HepG2 (cell line): Measurements from ENCODE around the gene PIRT. TPM values are rescaled to one million over a fixed set of nuclear protein-coding genes. Genes with fewer than 3 reads are reported as not detected.

Experiments
- ATAC-seq: fragments of 200-7000 bp; cut with Tn5 transposase; 3 replicates; pipeline ENCODE4 v1.9.1; 2020; ENCODE audit warnings: mild to moderate bottlenecking, moderate library complexity
- BruUV-seq: library from RNA; stranded (reverse); fragments of 400-500 nt; replicated peaks from 2 replicates; lab custom pipeline; 2021; lab: Mats Ljungman, UMichigan
- CTCF ChIA-PET: fragments of 300-600 bp; formaldehyde crosslinking; extraction: SDS; loops from one replicate; lab custom pipeline; 2021; ENCODE audit warnings: low total read pairs, inconsistent platforms, low intra/inter-chr PET ratio; lab: Yijun Ruan, JAX
- POLR2A ChIA-PET: fragments of 350-600 bp; sonication (Branson Sonifier 250); formaldehyde crosslinking; loops from one replicate; lab custom pipeline; 2020; ENCODE audit warnings: antibody characterized with exemption, inconsistent platforms; lab: Yijun Ruan, JAX
- DNase-seq: peaks from one replicate; pipeline ENCODE4 v3.0.0-alpha.2; 2015; ENCODE audit warnings: low spot score
- FAIRE-seq: peaks from 3 replicates; lab custom pipeline; 2011; peaks lifted over from hg19 to GRCh38; lab: Jason Lieb, UNC
- H2AFZ ChIP-seq: one replicate; pipeline ENCODE4 v1.6.1; 2011; ENCODE audit warnings: low read length, inconsistent platforms
- H3K27ac ChIP-seq: fragments of 300-600 bp; 3 replicates; pipeline ENCODE4 v1.8.0; 2011; ENCODE audit warnings: mixed run types, mild to moderate bottlenecking, mixed read lengths, low read length, inconsistent platforms; ENCODE audit not compliant: insufficient read depth; ENCODE audit errors: extremely low read length
- H3K27me3 ChIP-seq, 2 experiments: fragments of 200-600 bp in 1 of 2; 2 replicates in 1 of 2; 3 replicates in 1 of 2; pipeline versions ENCODE4 v1.6.0 to v1.8.0; 2011; ENCODE audit warnings: low read length in 2 of 2, mild to moderate bottlenecking in 2 of 2, moderate library complexity in 2 of 2, inconsistent platforms in 1 of 2; ENCODE audit not compliant: insufficient read depth in 2 of 2, control insufficient read depth in 1 of 2
- H3K36me3 ChIP-seq, 2 experiments: fragments of 200-600 bp in 1 of 2; replicated peaks in 1 of 2; 2 replicates in 1 of 2; 3 replicates in 1 of 2; pipeline versions ENCODE4 v1.5.1 to v1.8.0; 2011; ENCODE audit warnings: low read length in 2 of 2, inconsistent platforms in 1 of 2; ENCODE audit not compliant: insufficient read depth in 2 of 2, control insufficient read depth in 1 of 2
- H3K4me1 ChIP-seq: 2 replicates; pipeline ENCODE4 v1.5.1; 2012; ENCODE audit warnings: low read length, inconsistent platforms; ENCODE audit not compliant: insufficient read depth
- H3K4me2 ChIP-seq: 2 replicates; pipeline ENCODE4 v1.6.0; 2011; ENCODE audit warnings: low read depth, low read length, inconsistent platforms
- H3K4me3 ChIP-seq, 3 experiments: fragments of 200-600 bp in 1 of 3; sonication (generic), shearing (Covaris generic) in 1 of 3; replicated peaks in 1 of 3; 2 replicates each; pipeline ENCODE4 v1.5.1; 2011 to 2016; ENCODE audit warnings: low read length in 3 of 3, inconsistent platforms in 2 of 3, low read depth in 2 of 3, mild to moderate bottlenecking in 2 of 3, control low read depth in 1 of 3, mixed read lengths in 1 of 3; ENCODE audit not compliant: insufficient read depth in 1 of 3
- H3K79me2 ChIP-seq: one replicate; pipeline ENCODE4 v1.6.1; 2011; ENCODE audit warnings: low read length, inconsistent platforms; ENCODE audit not compliant: insufficient read depth
- H3K9ac ChIP-seq: 2 replicates; pipeline ENCODE4 v1.6.0; 2011; ENCODE audit warnings: mild to moderate bottlenecking, low read depth, low read length, inconsistent platforms; ENCODE audit not compliant: insufficient read depth
- H3K9me3 ChIP-seq: 2 replicates; pipeline ENCODE4 v1.5.1; 2012; ENCODE audit warnings: mild to moderate bottlenecking, low read length
- H4K20me1 ChIP-seq: 2 replicates; pipeline ENCODE4 v1.6.0; 2011; ENCODE audit warnings: inconsistent platforms, mild to moderate bottlenecking, low read length, moderate library complexity; ENCODE audit not compliant: insufficient read depth
- ATF7-NPFF ChIP-seq: sonication (generic); formaldehyde crosslinking; IDR thresholded peaks from 2 replicates; pipeline ENCODE4 v1.8.1; 2023; ENCODE audit warnings: mild to moderate bottlenecking, low read depth, missing genetic modification reagents, moderate library complexity
- CTCF ChIP-seq: sonication (generic); formaldehyde crosslinking; IDR thresholded peaks from 2 replicates; pipeline ENCODE4 v1.5.0; 2020; ENCODE audit warnings: mild to moderate bottlenecking, missing genetic modification reagents, moderate library complexity
- KLF12 ChIP-seq: sonication (generic); formaldehyde crosslinking; IDR thresholded peaks from 2 replicates; pipeline ENCODE4 v1.4.0; 2020; ENCODE audit warnings: missing genetic modification reagents, borderline replicate concordance
- PATZ1 ChIP-seq: sonication (generic); formaldehyde crosslinking; IDR thresholded peaks from 2 replicates; pipeline ENCODE4 v1.4.0; 2020; ENCODE audit warnings: missing genetic modification reagents
- RAD21 ChIP-seq: fragments of 450-650 bp; formaldehyde crosslinking; IDR thresholded peaks from 2 replicates; pipeline ENCODE4 v1.5.0; 2020; ENCODE audit warnings: mild to moderate bottlenecking
- SMC3 ChIP-seq: IDR thresholded peaks from 2 replicates; pipeline ENCODE4 v1.6.1; 2011; ENCODE audit warnings: low read length, improper control_type of control experiment
- STAG1 ChIP-seq: sonication (generic); formaldehyde crosslinking; IDR thresholded peaks from 2 replicates; pipeline ENCODE4 v1.4.0; 2020; ENCODE audit warnings: missing genetic modification reagents
- TSC22D2 ChIP-seq: sonication (generic); formaldehyde crosslinking; IDR thresholded peaks from 2 replicates; pipeline ENCODE4 v1.5.1; 2020; ENCODE audit warnings: missing genetic modification reagents, mild to moderate bottlenecking, borderline replicate concordance
- ZFP62 ChIP-seq: sonication (generic); formaldehyde crosslinking; IDR thresholded peaks from 2 replicates; pipeline ENCODE4 v1.4.0; 2020; ENCODE audit warnings: missing genetic modification reagents
- ZNF18 ChIP-seq: sonication (generic); formaldehyde crosslinking; IDR thresholded peaks from 2 replicates; pipeline ENCODE4 v1.8.0; 2022; ENCODE audit warnings: mild to moderate bottlenecking, missing genetic modification reagents; ENCODE audit not compliant: insufficient replicate concordance
- ZNF687 ChIP-seq: sonication (generic); formaldehyde crosslinking; IDR thresholded peaks from 2 replicates; pipeline ENCODE4 v1.5.1; 2020; ENCODE audit warnings: mild to moderate bottlenecking, missing genetic modification reagents, moderate library complexity
- WGBS: methylation state at CpG from one replicate; pipeline ENCODE4 v1.1.6; 2017; ENCODE audit warnings: low lambda C conversion rate; 5-methylcytosine and 5-hydroxymethylcytosine counted together
- in situ Hi-C: cut with HindIII; loops from 2 replicates; pipeline ENCODE4 v1.10.0; 2017; ENCODE audit warnings: low pct_unique_long_range_greater_than_20kb; ENCODE audit not compliant: extremely low pct_ligation_motif_present
- intact Hi-C: fragments of 100-400 bp; cut with micrococcal nuclease; formaldehyde crosslinking; loops from one replicate; pipeline ENCODE4 v1.10.0; 2022; ENCODE audit not compliant: unreplicated experiment
- polyA plus RNA-seq, 8 experiments: library from polyadenylated mRNA; depleted of rRNA in 3 of 8; stranded (reverse) in 7 of 8; unstranded in 1 of 8; fragments of >200 nt; fragmentation: Illumina TruSeq in 4 of 8; extraction: Trizol in 4 of 8; gene quantifications; 2 replicates each; pipeline versions ENCODE4 v1.2.1 to v1.2.3, GENCODE V29; 2011 to 2016; ENCODE audit warnings: low read depth in 4 of 8, missing spikeins in 1 of 8, mixed read lengths in 1 of 8; ENCODE audit not compliant: insufficient read depth in 1 of 8
- total RNA-seq, 5 experiments: library from RNA; depleted of rRNA; stranded (reverse); fragments of >200 nt; fragmentation: Illumina TruSeq; extraction: Trizol; gene quantifications; 2 replicates each; pipeline ENCODE4 v1.2.3, GENCODE V29; 2016; ENCODE audit warnings: low read depth in 1 of 5

Gene PIRT
- total and polyA plus RNA-seq, 2 of the 13 experiments (the other 11 are each of a cell fraction or from before 2014, with no cell fraction given): not detected

GRCh38 chr17:10844621-10845387, 6.9 kb upstream of the PIRT start:
- peaks cover 10% of the 10 kb centered on the region for H3K4me1 ChIP-seq
- in situ Hi-C loops (loop anchor here (5.0 kb wide), 2 partner anchors 108 to 198 kb away; no protein-coding TSS in a partner anchor), intact Hi-C loops (loop anchor here (1.0 to 5.0 kb wide), 4 partner anchors 72 to 199 kb away; no protein-coding TSS in a partner anchor)
- peaks cover 3 to 15% of the 10 kb centered on the region in 2 experiments; a peak in 2 of 5 replicates for H3K27me3 ChIP-seq
- peak overlapping the region in 1 of 3 experiments; percentile 53; a peak in 1 of 6 replicates for H3K4me3 ChIP-seq
- DNase-seq (peak; percentile 45), FAIRE-seq (peak; percentile 72), ATAC-seq (peak; percentile 90)
- no peak overlapping the region for H3K9ac ChIP-seq
- peak overlapping the region; percentile 46; the same call in 1 of the 2 replicates for H3K4me2 ChIP-seq
- H4K20me1 ChIP-seq: no peaks in the 10 kb centered on the region
- CTCF ChIA-PET: interaction anchor here (1.0 to 3.3 kb wide), 5 partner anchors 72 to 214 kb away, joined by 4 to 43 read pairs (median 8); no protein-coding TSS in a partner anchor
- BruUV-seq: no TSS peak
- H3K79me2 ChIP-seq: no peaks in the 10 kb centered on the region
- no peaks in the 10 kb centered on the region for H3K36me3 ChIP-seq
- WGBS: 20% methylated on average over 21 of the region's 28 CpGs
- H3K9me3 ChIP-seq: no peaks in the 10 kb centered on the region
- POLR2A ChIA-PET: interaction anchor here (0.7 kb wide), 1 partner anchor 115 kb away, joined by 3 read pairs; the partner anchor contains the start of gene TMEM220
- no peak overlapping the region for H3K27ac ChIP-seq
- H2AFZ ChIP-seq: no peak overlapping the region
- TF ChIP-seq PATZ1 (CRISPR knock-in tag) (peak; percentile 73), CTCF (CRISPR knock-in tag) (peak; percentile 93), SMC3 (peak; percentile 84), KLF12 (CRISPR knock-in tag) (peak; percentile 33; the same call in 1 of the 2 replicates), STAG1 (peak; percentile 89), RAD21 (CRISPR knock-in tag) (peak; percentile 83), ATF7-NPFF (CRISPR knock-in tag) (0 out of 2 replicates have a peak, but pooled peaks have one; percentile 34), ZNF687 (CRISPR knock-in tag) (peak; percentile 35; the same call in 1 of the 2 replicates), TSC22D2 (CRISPR knock-in tag) (no peak), ZNF18 (CRISPR knock-in tag) (no peak), ZFP62 (CRISPR knock-in tag) (no peak)
